Choroid plexus epithelial cell (primary cell): ENCODE data around the gene CBLL1.

Experiments
- DNase-seq: peaks from one replicate; pipeline ENCODE4 v3.0.0-alpha.2; 2010; ENCODE audit warnings: low read depth
- H3K4me3 ChIP-seq: 2 replicates; pipeline ENCODE4 v1.5.1; 2011; ENCODE audit warnings: low read depth, mild to moderate bottlenecking, control low read depth, low read length, moderate library complexity
- TF ChIP-seq, protein P1 (sequence below): conservative IDR thresholded peaks from 2 replicates; pipeline ENCODE4 v1.5.1; 2011; ENCODE audit warnings: low read depth, mild to moderate bottlenecking, control low read depth, inconsistent platforms, low read length, moderate library complexity

The CBLL1 gene

DNA sequence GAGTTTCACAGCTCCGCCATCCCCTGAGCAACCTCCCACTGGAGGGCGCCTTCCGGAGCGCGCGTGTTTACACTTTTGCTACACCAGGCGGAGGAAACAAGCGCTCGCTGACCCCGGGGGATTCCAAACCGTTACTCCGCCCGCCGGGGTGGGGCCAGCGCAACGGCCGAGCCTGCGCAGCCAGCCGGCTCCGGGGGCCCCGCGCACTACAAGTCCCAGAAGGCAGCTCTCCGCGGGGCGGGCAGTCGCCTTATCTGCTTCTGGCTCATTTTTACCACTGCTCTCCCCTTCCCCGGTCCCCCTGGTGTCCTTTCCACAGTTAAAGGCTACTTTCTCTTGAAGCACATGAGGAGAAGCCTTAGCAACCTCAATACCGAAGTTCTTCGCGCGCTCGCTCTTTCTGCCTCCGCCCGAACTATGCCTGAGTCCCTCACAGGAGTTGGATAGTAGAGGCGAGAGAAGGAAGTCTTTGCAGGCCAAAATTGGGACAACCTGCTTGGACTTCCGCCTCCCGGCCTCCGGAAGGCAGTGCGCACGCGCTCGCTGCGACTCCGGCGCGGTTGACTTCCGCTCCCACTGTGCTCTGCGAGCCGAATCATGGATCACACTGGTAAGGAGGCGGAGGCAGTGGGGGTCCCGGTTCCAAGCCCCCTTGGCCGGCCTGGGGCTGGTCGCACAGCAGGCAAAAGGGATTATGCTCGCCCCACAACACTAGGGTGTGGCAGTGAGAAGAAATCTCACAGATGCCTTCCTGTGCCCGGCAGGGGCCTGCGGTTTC lies at the start of gene CBLL1:
Gene CBLL1, plus strand, starts transcription at position 576 of the 778 bp plus-strand sequence. Its CDS starts 22 bp downstream, at position 598.
- peak within 1 kb of the TSS; percentile 78 for H3K4me3 ChIP-seq
- peak; percentile 98 for DNase-seq
- TF ChIP-seq, protein P1, sequence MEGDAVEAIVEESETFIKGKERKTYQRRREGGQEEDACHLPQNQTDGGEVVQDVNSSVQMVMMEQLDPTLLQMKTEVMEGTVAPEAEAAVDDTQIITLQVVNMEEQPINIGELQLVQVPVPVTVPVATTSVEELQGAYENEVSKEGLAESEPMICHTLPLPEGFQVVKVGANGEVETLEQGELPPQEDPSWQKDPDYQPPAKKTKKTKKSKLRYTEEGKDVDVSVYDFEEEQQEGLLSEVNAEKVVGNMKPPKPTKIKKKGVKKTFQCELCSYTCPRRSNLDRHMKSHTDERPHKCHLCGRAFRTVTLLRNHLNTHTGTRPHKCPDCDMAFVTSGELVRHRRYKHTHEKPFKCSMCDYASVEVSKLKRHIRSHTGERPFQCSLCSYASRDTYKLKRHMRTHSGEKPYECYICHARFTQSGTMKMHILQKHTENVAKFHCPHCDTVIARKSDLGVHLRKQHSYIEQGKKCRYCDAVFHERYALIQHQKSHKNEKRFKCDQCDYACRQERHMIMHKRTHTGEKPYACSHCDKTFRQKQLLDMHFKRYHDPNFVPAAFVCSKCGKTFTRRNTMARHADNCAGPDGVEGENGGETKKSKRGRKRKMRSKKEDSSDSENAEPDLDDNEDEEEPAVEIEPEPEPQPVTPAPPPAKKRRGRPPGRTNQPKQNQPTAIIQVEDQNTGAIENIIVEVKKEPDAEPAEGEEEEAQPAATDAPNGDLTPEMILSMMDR = peak; percentile 86

GRCh38 chr7:107694386-107694785 lies 49.6 kb upstream of the CBLL1 start:
- TF ChIP-seq, protein P1 = no peak
- peak; percentile 53 for DNase-seq
- no peak overlapping the region for H3K4me3 ChIP-seq

- TF ChIP-seq, protein P1 = no peak
- H3K4me3 ChIP-seq = no peak overlapping the region
- no peak for DNase-seq
These were observed 47.5 kb upstream of the CBLL1 start for GRCh38 chr7:107696330-107696946.

GRCh38 chr7:107697321-107698049 lies 46.5 kb upstream of the CBLL1 start:
- no peak for DNase-seq
- no peak overlapping the region for H3K4me3 ChIP-seq
- TF ChIP-seq, protein P1 = no peak

- TF ChIP-seq, protein P1 = no peak
These were observed 43.4 kb upstream of the CBLL1 start for GRCh38 chr7:107700570-107700969.

DNA sequence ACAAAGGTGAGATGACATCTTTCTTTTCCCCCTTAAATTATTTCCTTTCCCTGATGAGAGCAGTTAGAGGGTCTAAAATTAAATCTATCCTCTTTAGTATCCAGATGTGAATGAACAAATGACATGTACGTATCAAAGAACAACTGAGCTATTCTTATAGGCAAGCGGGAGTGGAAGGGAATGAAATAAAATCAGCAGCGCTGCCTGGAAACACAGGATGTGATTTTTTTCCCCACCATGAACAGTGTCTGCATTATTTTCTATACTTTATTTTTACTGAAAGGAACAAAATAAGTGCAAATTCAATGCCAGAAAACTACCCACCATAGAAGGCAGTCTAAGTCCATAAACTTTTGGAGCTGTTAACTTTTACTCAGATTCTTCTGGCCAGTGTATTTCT lies 42.8 kb upstream of the CBLL1 start:
- H3K4me3 ChIP-seq = no peak overlapping the region
- TF ChIP-seq, protein P1 = no peak
- no peak for DNase-seq

More at GRCh38 chr7:107700570-107700969, 43.4 kb upstream of the CBLL1 start:
- DNase-seq = no peak
- no peak overlapping the region for H3K4me3 ChIP-seq
